Skin of body (tissue), 3 donors: ENCODE measurements around the gene MUC12. TPM values are rescaled to one million over a fixed set of nuclear protein-coding genes. Genes with fewer than 3 reads are reported as not detected.
"Not testable (repeated sequence)": the region's sequence is repeated elsewhere in the genome, so short reads cannot be mapped to it uniquely, and the experiment has no call there.

Experiments used
- DNase-seq: peaks from one replicate; lab custom pipeline; 2025; lab: John Stamatoyannopoulos, UW
- small RNA-seq: library from RNA; depleted of rRNA; stranded (forward); fragments of <200 nt; gene quantifications from one replicate; pipeline ENCODE3, GENCODE V24; 2014; ENCODE audit warnings: low replicate concordance
- total RNA-seq: library from RNA; depleted of rRNA; stranded (reverse); fragments of >200 nt; gene quantifications from one replicate; pipeline ENCODE4 v1.2.3, GENCODE V29; 2014

The MUC12 gene
- total RNA-seq, 1 donor from 2014 or later, result not detected

- not testable (repeated sequence) for DNase-seq
Measured at GRCh38 chr7:101065162-101065561, 95.8 kb downstream of the MUC12 start.

- no peak for DNase-seq
Measured at GRCh38 chr7:101066141-101066832, 96.9 kb downstream of the MUC12 start.

DNA sequence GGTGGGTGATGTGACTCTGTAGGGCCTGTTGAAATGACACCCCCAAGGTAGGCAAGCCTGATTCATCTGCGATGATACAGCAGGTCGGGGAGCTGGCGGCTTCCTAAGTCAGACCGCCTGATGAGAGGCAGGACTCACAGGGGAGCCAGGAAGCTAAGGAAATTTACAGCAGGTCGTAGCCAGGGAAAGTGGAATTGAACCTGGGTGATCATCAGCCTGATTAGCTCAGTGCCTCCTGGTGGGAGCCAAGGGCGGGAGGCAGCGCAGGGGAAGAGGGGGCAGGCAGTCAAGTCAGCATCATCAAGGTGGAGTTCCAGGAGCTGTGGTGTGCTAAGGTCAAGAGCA is 97.4 kb downstream of the MUC12 start:
- DNase-seq, result no peak

DNA sequence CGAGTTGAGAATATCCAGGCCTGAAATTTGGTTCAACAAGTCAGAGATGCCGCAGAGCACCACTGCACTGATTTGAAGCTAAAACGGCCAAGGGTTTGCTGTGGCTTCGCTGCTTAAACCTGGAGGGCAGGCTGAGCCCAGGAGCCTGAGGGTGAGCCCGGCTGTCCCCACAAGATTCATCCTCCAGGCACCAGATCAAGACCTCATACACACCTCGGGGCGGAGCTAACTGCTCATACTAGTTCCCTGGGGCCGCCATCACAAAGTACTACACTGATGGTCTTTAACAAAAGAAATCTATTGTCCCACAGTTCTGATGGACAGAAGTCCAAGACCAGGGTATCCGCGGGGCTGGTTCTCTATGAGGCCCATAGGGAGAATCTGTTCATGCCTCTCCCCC is 99.0 kb downstream of the MUC12 start:
- no peak for DNase-seq

Small RNA genes lying within 50 kb of the gene (small RNA-seq; reads per million reads assigned to genes)
- gene RPS29P15, result not detected

Other genes starting within 250 kb of the MUC12 start
- not detected for gene EPO, start 249.1 kb upstream of the MUC12 start, total RNA-seq
- gene ZAN, start 236.0 kb upstream of the MUC12 start, total RNA-seq, result not detected
- gene EPHB4, start 142.0 kb upstream of the MUC12 start, total RNA-seq, result 54.6 TPM
- gene SLC12A9, start 116.9 kb upstream of the MUC12 start, total RNA-seq, result 12.2 TPM
- 36.5 TPM for gene TRIP6, start 102.2 kb upstream of the MUC12 start, total RNA-seq
- gene SRRT, start 94.5 kb upstream of the MUC12 start, total RNA-seq, result 42.6 TPM
- 1.2 TPM for gene UFSP1, start 79.8 kb upstream of the MUC12 start, total RNA-seq
- 9.8 TPM for gene ACHE, start 73.7 kb upstream of the MUC12 start, total RNA-seq
- gene MUC3A, start 20.0 kb upstream of the MUC12 start, total RNA-seq, result not detected
- not detected for gene MUC17, start 50.5 kb downstream of the MUC12 start, total RNA-seq
- gene TRIM56, start 115.9 kb downstream of the MUC12 start, total RNA-seq, result 10.1 TPM
- gene SERPINE1, start 157.5 kb downstream of the MUC12 start, total RNA-seq, result 18.1 TPM
- 51.2 TPM for gene AP1S1, start 184.9 kb downstream of the MUC12 start, total RNA-seq
- 0.10 TPM for gene VGF, start 196.0 kb downstream of the MUC12 start, total RNA-seq
- not detected for gene NAT16, start 210.7 kb downstream of the MUC12 start, total RNA-seq
- gene MOGAT3, start 231.5 kb downstream of the MUC12 start, total RNA-seq, result not detected
- gene PLOD3, start 248.0 kb downstream of the MUC12 start, total RNA-seq, result 31.2 TPM
- gene ZNHIT1, start 248.6 kb downstream of the MUC12 start, total RNA-seq, result 52.8 TPM